Measurements from ENCODE around the gene BCL2L13.

BCL2L13 gene, protein sequence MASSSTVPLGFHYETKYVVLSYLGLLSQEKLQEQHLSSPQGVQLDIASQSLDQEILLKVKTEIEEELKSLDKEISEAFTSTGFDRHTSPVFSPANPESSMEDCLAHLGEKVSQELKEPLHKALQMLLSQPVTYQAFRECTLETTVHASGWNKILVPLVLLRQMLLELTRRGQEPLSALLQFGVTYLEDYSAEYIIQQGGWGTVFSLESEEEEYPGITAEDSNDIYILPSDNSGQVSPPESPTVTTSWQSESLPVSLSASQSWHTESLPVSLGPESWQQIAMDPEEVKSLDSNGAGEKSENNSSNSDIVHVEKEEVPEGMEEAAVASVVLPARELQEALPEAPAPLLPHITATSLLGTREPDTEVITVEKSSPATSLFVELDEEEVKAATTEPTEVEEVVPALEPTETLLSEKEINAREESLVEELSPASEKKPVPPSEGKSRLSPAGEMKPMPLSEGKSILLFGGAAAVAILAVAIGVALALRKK

GRCh38 chr22:17638432-17639246 lies at the start of gene BCL2L13:
Gene BCL2L13, plus strand, starts transcription at chr22:17638757. Its CDS starts 16,955 bp downstream, at chr22:17655712.
- in situ Hi-C loops (cut with HindIII; ENCODE audit: low sequenced_read_pairs): no loop called here

- in situ Hi-C loops (cut with HindIII; ENCODE audit: low sequenced_read_pairs): no loop called here
Measured at GRCh38 chr22:17589810-17590375, 48.7 kb upstream of the BCL2L13 start.

DNA sequence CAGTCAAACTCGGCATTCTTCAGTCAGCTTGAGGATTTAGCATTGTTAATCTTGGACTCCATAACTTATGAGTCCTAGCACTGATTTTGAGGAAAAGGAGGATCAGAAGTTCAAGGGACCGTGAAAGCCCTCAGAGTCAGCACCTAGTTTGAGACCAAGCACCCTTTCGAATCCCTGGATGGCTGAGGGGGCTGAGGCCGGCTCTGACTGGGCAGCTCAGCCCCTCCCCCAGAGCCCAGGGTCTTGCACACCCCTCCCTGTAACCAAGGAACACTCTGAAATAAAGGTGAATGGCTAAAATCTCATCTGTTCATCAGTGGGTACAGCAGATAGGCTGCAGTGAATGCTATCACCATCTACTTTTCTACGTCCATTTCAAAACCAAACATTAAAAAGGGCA lies 48.0 kb upstream of the BCL2L13 start:
- in situ Hi-C loops (cut with HindIII; ENCODE audit: low sequenced_read_pairs): no loop called here

DNA sequence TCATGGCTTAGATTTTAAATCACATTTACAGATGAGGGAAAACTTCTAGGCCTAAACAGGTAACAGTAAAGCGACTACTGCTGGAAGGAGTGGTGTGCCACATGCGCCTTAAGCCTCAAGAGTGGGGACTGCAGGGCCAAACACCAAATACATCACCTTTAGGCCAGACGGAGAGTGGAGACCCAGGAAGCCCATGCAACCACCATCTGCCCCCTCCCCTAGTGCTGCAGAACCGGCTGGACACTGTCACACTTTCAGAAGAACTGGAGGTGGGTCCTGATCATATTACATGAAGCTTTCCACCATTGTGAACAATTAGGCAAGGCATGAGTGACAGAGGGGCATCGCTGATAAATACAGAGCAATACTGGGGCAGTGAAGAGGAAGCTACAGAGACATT lies 46.4 kb upstream of the BCL2L13 start:
- in situ Hi-C loops (cut with HindIII; ENCODE audit: low sequenced_read_pairs): no loop called here

DNA sequence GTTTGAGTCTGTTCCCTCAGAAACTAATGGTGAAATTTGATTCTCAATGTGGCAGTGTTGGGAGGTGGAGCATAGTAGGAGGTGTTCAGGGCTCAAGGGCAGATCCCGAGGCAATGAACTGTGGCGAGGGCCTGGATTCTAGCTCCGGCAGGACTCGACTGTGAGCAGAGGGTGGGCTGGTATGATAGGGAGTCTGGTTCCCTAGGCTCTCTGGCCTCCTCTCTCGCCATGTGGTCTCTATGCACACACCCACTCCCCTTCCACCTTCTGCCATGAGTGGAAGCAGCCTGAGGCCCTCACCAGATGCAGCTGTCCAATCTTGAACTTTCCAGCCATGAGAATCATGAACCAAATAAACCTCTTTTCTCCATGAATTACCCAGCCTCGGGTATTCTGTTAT lies 42.3 kb upstream of the BCL2L13 start:
- in situ Hi-C loops (cut with HindIII; ENCODE audit: low sequenced_read_pairs): no loop called here

- in situ Hi-C loops (cut with HindIII; ENCODE audit: low sequenced_read_pairs): no loop called here
Measured at GRCh38 chr22:17597217-17597616, 41.3 kb upstream of the BCL2L13 start.

DNA sequence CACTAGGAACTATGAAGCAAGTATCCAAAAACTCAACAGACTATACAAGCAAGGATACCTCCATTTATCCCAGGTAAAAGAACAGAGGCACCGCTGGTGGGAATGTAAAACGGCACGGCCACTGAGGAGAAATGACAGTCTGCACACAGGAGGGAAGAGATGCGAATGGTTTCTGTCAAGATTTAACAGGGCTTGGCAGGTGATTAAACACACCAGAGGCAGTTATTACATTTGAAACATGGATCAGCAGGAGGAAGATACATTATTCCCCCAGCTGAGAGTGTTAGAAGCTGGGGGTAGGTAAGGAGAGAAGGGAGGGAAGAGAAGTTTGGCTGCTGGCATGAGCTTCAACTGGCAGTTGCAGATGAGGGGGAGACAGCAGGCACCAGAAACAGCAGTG lies 40.2 kb upstream of the BCL2L13 start:
- in situ Hi-C loops (cut with HindIII; ENCODE audit: low sequenced_read_pairs): no loop called here

GRCh38 chr22:17601031-17601430 lies 37.5 kb upstream of the BCL2L13 start:
- in situ Hi-C loops (cut with HindIII; ENCODE audit: low sequenced_read_pairs): no loop called here

DNA sequence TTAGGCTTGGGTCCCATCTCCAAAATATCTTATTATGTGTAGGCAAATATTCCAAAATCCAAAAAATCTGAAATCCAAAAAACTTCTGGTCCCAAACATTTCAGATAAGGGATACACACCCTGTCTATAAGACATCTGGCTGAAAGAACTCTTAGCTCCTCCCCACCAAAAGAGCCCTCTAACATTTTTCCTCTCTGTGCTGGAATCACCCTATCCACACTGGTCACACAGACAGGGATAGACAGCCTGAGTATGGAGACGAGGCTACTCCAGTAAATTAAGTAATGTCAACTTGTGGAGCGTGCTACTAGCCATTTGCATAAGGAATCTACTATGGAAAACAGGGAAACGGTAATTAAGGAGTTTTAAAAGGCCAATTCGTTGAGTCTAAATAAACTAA lies 34.9 kb upstream of the BCL2L13 start:
- in situ Hi-C loops (cut with HindIII; ENCODE audit: low sequenced_read_pairs): no loop called here

DNA sequence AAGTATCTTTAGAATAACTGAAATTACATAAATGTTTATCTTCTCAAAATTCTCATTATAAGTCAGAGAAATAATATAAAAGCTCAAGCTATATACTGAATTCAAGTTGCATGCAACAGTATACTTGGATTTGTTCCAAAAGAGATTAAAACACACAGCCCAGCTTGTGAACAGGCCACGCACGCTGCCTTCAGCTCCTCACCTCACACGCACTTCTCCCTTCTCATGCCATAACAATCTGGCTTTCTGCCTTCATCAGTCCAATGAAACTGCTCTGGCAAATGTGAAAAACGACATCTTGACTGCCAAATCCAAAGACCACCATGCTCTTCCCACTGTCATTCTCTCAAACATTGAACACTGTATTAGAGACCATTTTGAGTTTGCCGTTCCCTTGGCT lies 32.1 kb upstream of the BCL2L13 start:
- in situ Hi-C loops (cut with HindIII; ENCODE audit: low sequenced_read_pairs): no loop called here

DNA sequence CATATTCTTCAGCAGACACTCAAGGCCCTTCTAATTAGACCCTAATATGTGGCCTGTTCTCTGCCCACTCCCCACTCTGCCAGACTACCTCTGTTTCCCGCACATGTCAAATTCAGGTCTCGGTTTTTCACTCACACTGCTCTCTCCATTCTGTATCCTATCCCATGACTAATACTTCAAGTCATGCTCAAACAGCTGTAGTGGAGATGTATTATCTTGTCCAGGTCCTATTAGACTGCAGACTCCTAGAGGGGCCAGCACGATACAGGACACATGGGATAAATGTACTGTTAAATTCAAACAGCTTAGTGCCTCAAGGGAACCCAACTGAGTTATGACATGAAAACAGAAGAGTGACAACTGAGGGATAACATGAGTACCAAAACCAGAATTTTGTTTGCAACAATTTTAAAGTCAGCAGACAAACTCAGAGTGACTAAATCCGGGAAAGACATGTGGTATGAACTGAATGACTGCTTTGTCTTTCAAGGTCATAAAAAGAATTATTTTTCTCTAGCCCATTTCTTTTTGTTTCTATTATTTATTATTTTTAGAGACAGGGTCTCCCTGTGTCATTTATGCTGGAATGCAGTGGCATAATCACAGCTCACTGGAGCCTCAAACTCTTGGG lies 30.6 kb upstream of the BCL2L13 start:
- in situ Hi-C loops (cut with HindIII; ENCODE audit: low sequenced_read_pairs): no loop called here

DNA sequence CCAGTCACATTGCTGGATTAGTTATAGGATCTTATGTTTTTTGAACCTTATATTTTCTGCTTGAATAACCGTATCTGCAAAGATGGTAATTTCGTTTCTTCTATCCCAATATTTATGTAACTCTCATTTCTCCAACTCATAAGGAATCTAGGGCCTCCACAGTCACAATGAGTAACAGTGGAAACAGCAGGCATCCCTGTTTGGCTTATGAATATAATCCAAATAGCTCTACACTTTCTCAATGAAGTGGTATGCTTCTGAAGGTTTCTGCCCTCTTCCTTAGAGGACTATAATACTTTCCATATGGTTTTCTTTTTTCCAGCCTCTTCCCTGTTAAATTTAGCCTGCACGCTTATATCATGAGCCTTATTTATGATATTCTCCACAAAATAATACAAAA lies 26.5 kb upstream of the BCL2L13 start:
- in situ Hi-C loops (cut with HindIII; ENCODE audit: low sequenced_read_pairs): no loop called here

GRCh38 chr22:17613280-17613679 lies 25.3 kb upstream of the BCL2L13 start:
- in situ Hi-C loops (cut with HindIII; ENCODE audit: low sequenced_read_pairs): no loop called here

- in situ Hi-C loops (cut with HindIII; ENCODE audit: low sequenced_read_pairs): no loop called here
Measured at GRCh38 chr22:17627961-17628405, 10.6 kb upstream of the BCL2L13 start.

DNA sequence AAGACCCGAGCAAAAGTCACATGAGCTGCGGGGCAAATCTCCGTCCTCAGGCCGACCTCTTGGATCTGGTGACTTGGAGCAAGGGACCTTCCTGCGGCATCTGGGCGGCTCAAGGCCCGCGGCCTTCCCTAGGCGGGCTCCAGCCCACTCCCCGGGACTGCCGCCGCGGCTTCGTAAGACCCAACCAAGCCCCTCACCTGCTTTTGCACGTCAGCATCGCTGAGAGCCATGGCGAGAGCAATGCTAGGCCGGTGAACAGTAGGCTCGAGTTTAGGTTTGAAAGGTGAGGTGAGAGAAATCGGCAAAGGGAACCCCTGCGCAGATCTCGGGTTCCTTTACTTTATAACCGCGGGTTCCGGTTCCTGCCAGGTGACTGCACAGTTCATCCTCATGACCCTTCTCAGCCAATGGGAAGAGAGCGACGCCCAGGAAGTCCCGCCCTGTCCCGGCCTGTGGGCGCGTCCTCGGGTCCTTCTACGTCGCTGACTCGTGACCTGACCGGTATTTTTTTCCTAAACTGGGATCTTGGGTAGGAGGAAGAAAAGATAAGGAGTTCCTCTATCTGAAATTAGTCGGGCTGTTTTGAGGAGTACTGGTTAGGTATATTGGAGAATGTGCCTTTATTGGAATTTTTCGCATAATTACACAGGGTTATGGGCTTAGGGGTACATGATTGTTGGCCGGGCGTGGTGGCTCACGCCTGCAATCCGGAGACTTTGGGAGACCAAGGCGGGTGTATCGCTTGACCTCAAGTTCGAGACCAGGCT lies 10.0 kb upstream of the BCL2L13 start, which contains the start of gene ATP6V1E1:
TSS of gene ATP6V1E1 (minus strand) at position 344 of the 767 bp plus-strand sequence. CDS start at position 230, 114 bp downstream.
- in situ Hi-C loops (cut with HindIII; ENCODE audit: low sequenced_read_pairs): no loop called here

GRCh38 chr22:17629173-17629489 lies 9.4 kb upstream of the BCL2L13 start:
- in situ Hi-C loops (cut with HindIII; ENCODE audit: low sequenced_read_pairs): no loop called here

DNA sequence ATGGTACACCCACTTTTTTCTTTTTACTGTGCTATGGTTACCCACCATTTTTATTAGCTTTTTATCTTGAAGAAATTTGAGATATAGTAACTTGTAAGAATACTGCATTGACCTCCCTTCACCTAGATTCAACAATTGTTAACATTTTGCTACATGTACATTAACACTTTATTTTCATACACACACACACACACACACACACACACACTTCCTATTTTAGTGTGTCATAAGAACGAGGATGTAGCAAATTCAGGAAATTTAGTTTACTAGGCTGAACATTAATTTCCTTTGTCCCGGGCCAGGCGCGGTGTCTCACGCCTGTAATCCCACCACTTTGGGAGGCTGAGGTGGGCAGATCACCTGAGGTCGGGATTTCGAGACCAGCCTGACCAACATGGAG lies 8.9 kb upstream of the BCL2L13 start:
- in situ Hi-C loops (cut with HindIII; ENCODE audit: low sequenced_read_pairs): no loop called here

- in situ Hi-C loops (cut with HindIII; ENCODE audit: low sequenced_read_pairs): no loop called here
Measured at GRCh38 chr22:17631076-17631565, 7.4 kb upstream of the BCL2L13 start.

DNA sequence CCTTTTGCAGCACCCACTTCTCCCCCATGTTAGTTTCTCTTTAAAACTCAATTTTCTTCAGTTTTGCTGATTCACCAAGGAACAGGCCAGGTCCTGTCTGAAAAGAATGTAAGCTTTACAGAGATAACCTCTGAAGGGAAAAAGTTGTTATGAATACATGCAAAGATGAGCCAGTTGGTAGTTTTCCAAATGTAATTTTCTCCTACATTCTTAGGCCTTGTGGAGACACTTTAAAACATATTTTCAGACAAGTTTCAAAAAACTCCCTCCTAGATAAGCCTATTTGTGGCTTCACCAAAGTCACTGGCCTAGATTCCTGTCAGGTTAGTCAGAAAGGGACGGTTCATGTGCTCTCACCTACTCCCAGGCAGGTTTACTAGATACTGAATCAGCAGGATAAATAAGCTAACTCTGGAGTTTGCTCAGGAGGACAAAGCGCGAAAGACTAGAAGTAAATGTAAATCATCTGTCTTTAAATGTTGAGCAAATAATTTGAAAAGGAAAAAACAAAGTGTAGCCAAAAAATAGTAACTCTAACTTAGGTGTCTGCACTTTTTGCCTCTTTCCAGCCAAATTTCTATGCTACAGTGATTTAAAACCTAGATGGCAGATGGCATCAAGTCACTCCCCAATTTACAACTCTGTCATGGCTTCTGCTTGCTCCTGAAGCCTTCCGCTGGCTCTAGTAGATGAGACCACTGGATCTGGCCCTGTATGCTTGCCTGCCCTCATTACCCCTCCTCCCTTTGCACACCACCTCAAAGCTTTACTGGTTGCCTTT lies 5.2 kb upstream of the BCL2L13 start:
- in situ Hi-C loops (cut with HindIII; ENCODE audit: low sequenced_read_pairs): no loop called here

DNA sequence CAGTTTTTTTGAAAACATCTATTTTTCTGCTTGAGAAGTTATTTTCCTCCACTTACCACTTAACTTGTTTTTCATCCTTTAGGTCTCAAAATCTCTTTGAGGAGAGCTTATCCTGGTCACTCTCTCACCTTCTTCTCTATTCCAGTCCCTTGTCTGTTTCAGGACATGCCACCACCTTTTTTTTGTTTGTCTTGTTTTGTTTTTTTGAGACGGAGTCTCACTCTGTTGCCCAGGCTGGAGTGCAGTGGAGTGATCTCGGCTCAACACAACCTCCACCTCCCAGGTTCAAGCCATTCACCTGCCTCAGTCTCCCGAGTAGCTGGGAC lies 4.6 kb upstream of the BCL2L13 start:
- in situ Hi-C loops (cut with HindIII; ENCODE audit: low sequenced_read_pairs): no loop called here

Data from DLD1 (cell line).